Activated naive CD8-positive, alpha-beta T cell treated with anti-CD3 and anti-CD28 coated beads, Interleukin-2, amount 10 ng/mL, durations not matched to agents 7 days and 5 days (primary cell): ENCODE results near the gene SCN2B. TPM values are rescaled to one million over a fixed set of nuclear protein-coding genes. Genes with fewer than 3 reads are reported as not detected.
"Not testable (repeated sequence)": the region's sequence is repeated elsewhere in the genome, so short reads cannot be mapped to it uniquely, and the experiment has no call there.

Source experiments
- ATAC-seq: fragments of 150-1000 bp; cut with Tn5 transposase; one replicate; pipeline ENCODE4 v1.10.0; 2021; ENCODE audit warnings: low read depth, moderate library complexity
- POLR2A ChIA-PET: fragments of 350-600 bp; sonication (Branson Sonifier 250); formaldehyde crosslinking; loops from one replicate; lab custom pipeline; 2021; ENCODE audit warnings: antibody characterized with exemption; lab: Charles Lee
- DNase-seq: peaks from one replicate; pipeline ENCODE4 v3.0.0; 2021
- H3K27ac Mint-ChIP-seq: one replicate; pipeline ENCODE4 v1.8.0; 2022; ENCODE audit warnings: mild to moderate bottlenecking, mixed read lengths
- H3K27me3 Mint-ChIP-seq: one replicate; pipeline ENCODE4 v1.8.0; 2022; ENCODE audit warnings: mild to moderate bottlenecking, moderate library complexity, mixed read lengths
- H3K36me3 Mint-ChIP-seq: one replicate; pipeline ENCODE4 v1.8.0; 2021; ENCODE audit warnings: mild to moderate bottlenecking, mixed read lengths
- H3K4me1 Mint-ChIP-seq: one replicate; pipeline ENCODE4 v1.8.0; 2021; ENCODE audit warnings: mixed read lengths
- H3K4me3 Mint-ChIP-seq: one replicate; pipeline ENCODE4 v1.8.0; 2022; ENCODE audit warnings: mild to moderate bottlenecking, moderate library complexity, mixed read lengths
- H3K9me3 Mint-ChIP-seq: one replicate; pipeline ENCODE4 v1.8.0; 2021; ENCODE audit warnings: mixed read lengths
- total RNA-seq, 2 experiments: library from RNA; stranded (reverse); gene quantifications; one replicate each; pipeline ENCODE4 v1.2.3, GENCODE V29; 2021

SCN2B gene
- total RNA-seq, 2 experiments from 2014 or later = not detected

DNA sequence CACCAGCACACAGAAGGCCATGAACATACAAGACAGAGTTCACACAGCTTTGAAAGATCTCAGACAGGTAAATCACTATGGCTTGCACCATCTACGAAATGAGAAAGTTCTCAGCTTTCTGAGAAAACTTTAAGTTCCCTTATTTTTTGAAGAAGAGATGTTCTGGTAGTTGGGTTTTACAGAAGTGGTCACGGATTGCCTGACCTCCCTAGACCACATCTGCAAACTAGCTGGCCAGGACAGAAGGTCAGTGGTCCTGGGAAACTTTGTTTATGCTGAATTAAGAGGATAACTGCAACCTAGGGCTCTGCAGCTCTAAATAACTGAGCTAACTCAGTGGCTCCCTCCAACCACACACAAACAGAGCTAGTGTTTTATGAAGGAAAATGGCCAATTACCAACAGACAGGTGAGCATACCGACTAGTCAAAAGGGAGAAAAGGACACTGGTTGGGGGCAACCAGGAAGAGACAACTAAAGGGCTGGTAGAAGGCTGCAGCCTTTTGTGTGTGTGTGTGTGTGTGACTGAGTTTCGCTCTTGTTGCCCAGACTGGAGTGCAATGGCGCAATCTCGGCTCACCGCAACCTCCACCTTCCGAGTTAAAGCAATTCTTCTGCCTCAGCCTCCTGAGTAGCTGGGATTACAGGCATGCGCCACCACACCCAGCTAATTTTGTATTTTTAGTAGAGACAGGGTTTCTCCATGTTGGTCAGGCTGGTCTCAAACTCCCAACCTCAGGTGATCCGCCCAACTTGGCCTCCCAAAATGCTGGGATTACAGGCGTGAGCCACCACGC is 8.5 kb upstream of the SCN2B start:
- H3K4me1 Mint-ChIP-seq = peaks cover 5% of the 10 kb centered on the region
- no peaks in the 10 kb centered on the region for H3K36me3 Mint-ChIP-seq
- peaks cover 20% of the 10 kb centered on the region for H3K27me3 Mint-ChIP-seq
- POLR2A ChIA-PET = interaction anchor here (0.7 kb wide), 1 partner anchor 111 kb away, joined by 3 read pairs; no protein-coding TSS in a partner anchor
- no peaks in the 10 kb centered on the region for H3K9me3 Mint-ChIP-seq
- H3K4me3 Mint-ChIP-seq = no peak overlapping the region
- no peak overlapping the region for H3K27ac Mint-ChIP-seq
- ATAC-seq (no peak), DNase-seq (no peak)

DNA sequence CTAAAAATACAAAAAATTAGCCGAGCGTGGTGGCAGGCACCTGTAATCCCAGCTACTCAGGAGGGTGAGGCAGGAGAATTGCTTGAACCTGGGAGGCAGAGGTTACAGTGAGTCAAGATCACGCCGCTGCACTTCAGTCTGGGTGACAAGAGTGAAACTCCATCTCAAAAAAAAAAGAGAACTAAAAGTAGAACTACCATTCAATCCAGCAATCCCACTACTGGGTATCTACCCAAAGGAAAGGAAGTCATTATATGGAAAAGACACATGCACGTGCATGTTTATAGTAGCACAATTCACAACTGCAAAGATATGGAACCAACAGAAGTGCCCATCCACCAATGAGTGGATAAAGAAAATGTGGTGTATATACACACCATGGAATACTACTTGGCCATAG is 7.3 kb upstream of the SCN2B start:
- peaks cover 12% of the 10 kb centered on the region for H3K27me3 Mint-ChIP-seq
- H3K4me1 Mint-ChIP-seq, H3K9me3 Mint-ChIP-seq, ATAC-seq, POLR2A ChIA-PET, DNase-seq, H3K27ac Mint-ChIP-seq, H3K36me3 Mint-ChIP-seq, H3K4me3 Mint-ChIP-seq: not testable (repeated sequence)

- Mint-ChIP-seq H3K9me3 (no peaks in the 10 kb centered on the region), H3K36me3 (no peaks in the 10 kb centered on the region), H3K27ac (no peak overlapping the region), H3K4me3 (no peak overlapping the region), H3K4me1 (peaks cover 4% of the 10 kb centered on the region), H3K27me3 (peaks cover 14% of the 10 kb centered on the region)
- POLR2A ChIA-PET = interaction anchor here (1.0 kb wide), 1 partner anchor 18 kb away, joined by 3 read pairs; no protein-coding TSS in a partner anchor
- ATAC-seq (peak; percentile 47), DNase-seq (no peak)
Measured at GRCh38 chr11:118180300-118180703, 3.9 kb upstream of the SCN2B start.

DNA sequence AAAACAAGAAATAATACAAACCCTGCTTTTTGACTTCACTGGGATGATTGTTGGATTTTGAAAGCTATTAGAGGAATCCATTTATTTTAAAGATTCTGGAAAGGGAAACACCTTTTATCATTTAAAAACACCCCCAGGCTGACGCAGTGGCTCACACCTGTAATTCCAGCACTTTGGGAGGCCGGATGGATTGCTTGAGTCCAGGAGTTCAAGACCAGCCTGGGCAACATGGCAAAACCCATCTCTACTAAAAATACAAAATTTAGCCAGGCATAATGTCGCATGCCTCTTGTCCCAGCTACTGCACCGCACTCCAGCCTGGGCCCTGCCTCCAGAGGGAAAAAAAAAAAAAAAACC is 317 bp upstream of the SCN2B start:
- no peaks in the 10 kb centered on the region for H3K36me3 Mint-ChIP-seq
- no peak for DNase-seq
- POLR2A ChIA-PET = no interaction called here

GRCh38 chr11:118175031-118175992 is 1.1 kb downstream of the SCN2B start:
- POLR2A ChIA-PET = no interaction called here
- Mint-ChIP-seq H3K9me3 (no peaks in the 10 kb centered on the region), H3K4me3 (no peak overlapping the region), H3K36me3 (no peaks in the 10 kb centered on the region), H3K27me3 (peaks cover 14% of the 10 kb centered on the region), H3K4me1 (peaks cover 3% of the 10 kb centered on the region), H3K27ac (no peak overlapping the region)
- no peak for DNase-seq
- no peak for ATAC-seq

More for the DNA sequence above, 317 bp upstream of the SCN2B start:
- H3K9me3 Mint-ChIP-seq = no peaks in the 10 kb centered on the region
- no peak overlapping the region for H3K4me3 Mint-ChIP-seq
- peaks cover 2% of the 10 kb centered on the region for H3K4me1 Mint-ChIP-seq
- H3K27me3 Mint-ChIP-seq = peaks cover 14% of the 10 kb centered on the region
- ATAC-seq = no peak
- no peak overlapping the region for H3K27ac Mint-ChIP-seq

DNA sequence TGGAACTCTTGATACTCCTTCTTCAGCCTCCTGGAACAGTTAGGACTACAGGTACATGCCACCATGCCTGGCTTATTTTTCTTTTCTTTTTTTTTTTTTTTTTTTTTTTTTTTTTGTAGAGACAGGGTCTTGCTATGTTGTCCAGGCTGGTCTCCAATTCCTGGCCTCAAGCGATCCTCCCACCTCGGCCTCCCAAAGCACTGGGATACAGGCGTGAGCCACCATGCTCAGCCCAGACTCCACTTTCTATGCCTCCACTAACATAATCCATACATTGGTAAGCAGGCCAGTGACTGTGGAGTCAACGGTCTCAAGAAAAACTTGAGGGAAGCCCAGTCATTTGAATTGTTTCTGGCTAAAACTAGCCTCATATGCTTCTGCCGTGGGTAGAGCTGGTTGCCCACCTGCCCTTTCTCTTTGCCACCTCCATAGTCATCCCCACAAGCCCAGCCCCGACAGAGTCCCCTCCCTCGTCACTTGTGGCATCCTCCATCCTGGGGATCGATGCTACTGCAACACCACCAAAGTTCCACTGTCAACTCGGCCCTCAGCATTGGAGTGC is 2.4 kb downstream of the SCN2B start:
- Mint-ChIP-seq H3K27ac (no peak overlapping the region), H3K4me3 (no peak overlapping the region), H3K36me3 (no peaks in the 10 kb centered on the region), H3K9me3 (no peaks in the 10 kb centered on the region), H3K4me1 (peaks cover 3% of the 10 kb centered on the region), H3K27me3 (peaks cover 18% of the 10 kb centered on the region)
- POLR2A ChIA-PET = interaction anchor here (0.6 kb wide), 1 partner anchor 104 kb away, joined by 3 read pairs; no protein-coding TSS in a partner anchor
- no peak for DNase-seq
- no peak for ATAC-seq

- POLR2A ChIA-PET = no interaction called here
- Mint-ChIP-seq H3K36me3 (no peaks in the 10 kb centered on the region), H3K4me3 (no peak overlapping the region), H3K4me1 (peaks cover 3% of the 10 kb centered on the region), H3K9me3 (no peaks in the 10 kb centered on the region), H3K27ac (no peak overlapping the region), H3K27me3 (peaks cover 26% of the 10 kb centered on the region)
- DNase-seq (no peak), ATAC-seq (no peak)
Measured at GRCh38 chr11:118172356-118172755, 4.1 kb downstream of the SCN2B start.

DNA sequence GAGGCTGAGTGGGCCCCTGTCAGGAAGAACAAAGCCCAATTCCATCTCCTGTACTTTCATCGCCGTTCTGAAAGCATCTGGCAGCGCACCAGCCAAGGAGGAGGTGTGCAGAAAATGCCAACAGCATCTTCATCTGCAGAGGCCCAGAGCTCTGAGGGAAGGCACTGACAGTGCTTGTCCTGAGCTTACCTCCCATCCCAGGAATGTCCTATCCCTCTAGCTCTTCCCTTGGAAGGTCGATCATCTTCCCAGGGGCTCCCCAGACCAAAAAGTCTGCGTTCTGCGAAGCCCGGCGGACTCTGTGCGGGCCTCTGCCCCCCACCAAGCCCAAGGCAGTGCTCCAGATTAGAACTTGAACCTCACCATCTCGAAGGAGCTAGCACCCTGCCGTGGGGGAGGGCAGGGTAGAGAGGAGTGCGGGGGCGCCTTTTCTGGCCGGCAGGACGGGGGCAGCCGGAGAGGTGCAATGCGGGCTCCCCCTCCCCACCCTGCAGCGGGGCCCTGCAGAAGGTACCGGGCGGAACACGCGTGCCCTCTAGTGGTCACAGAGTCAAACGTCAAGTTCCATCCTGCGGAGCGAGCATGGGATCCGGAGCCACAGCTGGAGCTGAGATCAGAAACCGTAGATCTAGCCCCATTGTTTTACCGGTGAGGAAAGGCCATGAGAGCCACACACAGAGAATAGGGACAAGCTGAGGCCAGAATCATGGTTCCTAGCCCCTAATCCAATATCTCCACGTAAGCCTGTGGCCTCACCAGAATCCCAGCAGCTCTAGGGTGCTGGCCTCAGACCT is 5.0 kb downstream of the SCN2B start:
- no peaks in the 10 kb centered on the region for H3K36me3 Mint-ChIP-seq
- POLR2A ChIA-PET = interaction anchor here (0.8 to 1.1 kb wide), 3 partner anchors 15 to 356 kb away, joined by 3 read pairs; no protein-coding TSS in a partner anchor
- H3K27me3 Mint-ChIP-seq = peaks cover 21% of the 10 kb centered on the region
- no peak overlapping the region for H3K4me3 Mint-ChIP-seq
- no peak overlapping the region for H3K27ac Mint-ChIP-seq
- DNase-seq (peak; percentile 76), ATAC-seq (peak; percentile 90)
- H3K4me1 Mint-ChIP-seq = peaks cover 3% of the 10 kb centered on the region
- H3K9me3 Mint-ChIP-seq = no peaks in the 10 kb centered on the region

DNA sequence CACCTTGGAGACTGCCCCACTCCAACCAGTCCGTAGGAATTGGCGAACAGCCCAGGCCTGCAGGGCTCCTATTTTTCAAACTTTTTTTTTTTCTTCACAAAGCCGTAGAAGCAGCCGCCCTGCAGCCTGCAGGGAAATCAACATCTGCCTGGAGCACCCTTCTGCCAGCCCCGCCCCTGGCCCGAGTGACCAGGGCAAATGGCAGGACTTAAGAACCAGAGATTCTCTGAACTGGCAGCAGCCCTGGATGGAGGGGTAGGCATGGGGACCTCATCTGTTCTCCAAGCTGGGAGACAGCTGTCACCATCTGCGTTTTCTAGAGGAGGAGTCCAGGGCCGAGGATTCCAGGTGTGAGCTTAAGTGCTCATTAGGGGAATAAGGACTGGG is 5.6 kb downstream of the SCN2B start:
- POLR2A ChIA-PET = interaction anchor here (0.9 to 1.1 kb wide), 2 partner anchors 15 to 355 kb away, joined by 3 read pairs; no protein-coding TSS in a partner anchor
- DNase-seq (no peak), ATAC-seq (no peak)
- H3K4me3 Mint-ChIP-seq = no peak overlapping the region
- no peaks in the 10 kb centered on the region for H3K9me3 Mint-ChIP-seq
- H3K27me3 Mint-ChIP-seq = peaks cover 16% of the 10 kb centered on the region
- peaks cover 3% of the 10 kb centered on the region for H3K4me1 Mint-ChIP-seq
- H3K36me3 Mint-ChIP-seq = no peaks in the 10 kb centered on the region
- H3K27ac Mint-ChIP-seq = no peak overlapping the region

- POLR2A ChIA-PET = interaction anchor here (1.1 kb wide), 1 partner anchor 14 kb away, joined by 3 read pairs; no protein-coding TSS in a partner anchor
- H3K27me3 Mint-ChIP-seq = peaks cover 14% of the 10 kb centered on the region
- no peak for ATAC-seq
- H3K9me3 Mint-ChIP-seq = no peaks in the 10 kb centered on the region
- H3K4me3 Mint-ChIP-seq = no peak overlapping the region
- H3K36me3 Mint-ChIP-seq = no peaks in the 10 kb centered on the region
- DNase-seq = no peak
- H3K27ac Mint-ChIP-seq = no peak overlapping the region
- H3K4me1 Mint-ChIP-seq = peaks cover 1% of the 10 kb centered on the region
Measured at GRCh38 chr11:118170231-118170630, 6.2 kb downstream of the SCN2B start.

DNA sequence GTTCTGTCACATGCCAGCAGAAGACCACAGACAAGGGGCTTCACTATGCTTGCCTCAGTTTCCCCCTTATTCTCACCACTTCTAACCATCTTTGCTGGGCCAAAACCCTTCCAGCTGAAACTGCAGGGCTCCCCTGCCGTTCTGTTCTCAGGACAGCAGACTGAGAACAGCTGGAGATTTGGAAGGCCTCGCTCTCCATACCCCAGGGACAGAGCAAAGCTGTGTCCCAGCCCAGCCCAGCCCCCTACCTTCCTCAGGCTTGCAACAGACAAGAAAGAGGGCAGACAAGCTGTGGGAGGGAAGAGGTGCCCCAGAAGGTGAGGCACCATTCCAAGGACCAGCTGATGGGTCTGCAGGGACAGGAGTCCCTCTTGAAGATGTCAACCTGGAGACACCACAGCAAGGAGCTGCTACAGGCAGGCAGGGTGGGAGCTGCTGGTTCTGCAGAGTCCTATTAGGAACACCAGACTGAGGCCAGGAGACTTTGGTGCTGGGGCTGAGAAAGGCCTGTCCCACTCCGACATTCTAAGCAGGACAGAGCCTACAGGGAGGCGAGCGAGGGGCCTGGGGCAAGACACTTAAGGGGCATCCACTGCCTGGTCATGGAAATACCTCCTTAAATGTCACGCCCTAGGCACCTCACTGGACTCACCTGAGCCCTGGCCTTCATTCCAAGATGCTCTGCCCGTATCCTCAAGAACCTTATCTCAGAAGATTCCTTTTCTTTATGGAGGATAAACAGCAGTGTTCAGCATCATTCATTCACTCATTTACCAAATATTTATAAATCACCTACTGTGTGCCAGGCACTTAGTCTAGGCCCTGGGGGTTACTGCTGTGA is 6.9 kb downstream of the SCN2B start:
- DNase-seq (no peak), ATAC-seq (no peak)
- H3K9me3 Mint-ChIP-seq = no peaks in the 10 kb centered on the region
- H3K36me3 Mint-ChIP-seq = no peaks in the 10 kb centered on the region
- H3K27me3 Mint-ChIP-seq = peaks cover 13% of the 10 kb centered on the region
- no peak overlapping the region for H3K27ac Mint-ChIP-seq
- H3K4me1 Mint-ChIP-seq = peaks cover 1% of the 10 kb centered on the region
- H3K4me3 Mint-ChIP-seq = no peak overlapping the region
- POLR2A ChIA-PET = no interaction called here

GRCh38 chr11:118168751-118169150 is 7.7 kb downstream of the SCN2B start:
- peaks cover 16% of the 10 kb centered on the region for H3K27me3 Mint-ChIP-seq
- DNase-seq (no peak), ATAC-seq (no peak)
- H3K4me1 Mint-ChIP-seq = peaks cover 1% of the 10 kb centered on the region
- no peaks in the 10 kb centered on the region for H3K36me3 Mint-ChIP-seq
- POLR2A ChIA-PET = no interaction called here
- no peak overlapping the region for H3K27ac Mint-ChIP-seq
- no peaks in the 10 kb centered on the region for H3K9me3 Mint-ChIP-seq
- H3K4me3 Mint-ChIP-seq = no peak overlapping the region
